DMS53 (cell line): ENCODE results near the gene EPHB1.

ENCODE experiments used
- DNase-seq: peaks from one replicate; lab custom pipeline; 2025; lab: John Stamatoyannopoulos, UW

The EPHB1 gene

DNA sequence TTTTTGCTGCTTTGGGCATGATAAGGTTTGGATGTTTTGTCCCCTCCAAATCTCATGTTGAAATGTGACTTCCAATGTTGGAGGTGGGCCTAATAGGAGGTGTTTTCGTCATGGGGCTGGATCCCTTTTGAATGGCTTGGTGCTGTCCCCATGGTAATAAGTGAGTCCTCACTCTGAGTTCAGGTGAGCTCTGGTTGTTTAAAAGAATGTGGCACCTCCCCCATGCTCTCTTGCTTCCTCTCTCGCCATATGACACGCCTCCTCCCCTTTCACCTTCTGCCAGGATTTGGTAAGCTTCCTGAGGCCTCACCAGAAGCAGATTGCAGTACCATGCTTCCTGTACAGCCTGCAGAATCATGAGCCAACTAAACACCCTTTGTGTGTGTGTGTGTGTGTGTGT, 255.5 kb downstream of the EPHB1 start:
- DNase-seq = no peak

DNA sequence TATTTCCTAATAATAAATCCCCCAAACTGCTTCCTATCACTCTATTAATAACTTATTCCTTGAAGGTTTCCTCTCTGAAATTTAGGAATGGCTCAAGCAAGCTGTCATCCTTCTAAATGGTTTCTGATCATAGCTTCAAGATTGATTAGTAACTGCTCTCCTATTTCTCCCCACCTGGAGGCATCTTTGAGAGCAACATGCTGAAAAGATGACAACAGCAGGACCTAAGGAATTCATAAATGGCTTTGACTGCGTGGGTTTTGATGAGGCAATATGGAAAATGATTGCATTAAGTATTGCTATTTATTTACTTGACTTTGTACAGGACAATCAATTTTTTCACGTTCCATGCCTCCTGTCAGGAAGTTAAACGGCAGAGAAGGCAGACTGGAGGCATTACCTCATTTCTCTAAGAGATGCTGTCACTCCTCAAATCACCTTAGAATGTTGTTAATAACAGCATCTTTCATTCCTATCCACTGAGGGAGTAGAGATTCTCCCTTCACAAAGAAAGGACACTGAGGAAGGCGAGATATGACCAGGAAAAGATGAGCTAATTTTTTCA, 256.4 kb downstream of the EPHB1 start:
- no peak for DNase-seq

DNA sequence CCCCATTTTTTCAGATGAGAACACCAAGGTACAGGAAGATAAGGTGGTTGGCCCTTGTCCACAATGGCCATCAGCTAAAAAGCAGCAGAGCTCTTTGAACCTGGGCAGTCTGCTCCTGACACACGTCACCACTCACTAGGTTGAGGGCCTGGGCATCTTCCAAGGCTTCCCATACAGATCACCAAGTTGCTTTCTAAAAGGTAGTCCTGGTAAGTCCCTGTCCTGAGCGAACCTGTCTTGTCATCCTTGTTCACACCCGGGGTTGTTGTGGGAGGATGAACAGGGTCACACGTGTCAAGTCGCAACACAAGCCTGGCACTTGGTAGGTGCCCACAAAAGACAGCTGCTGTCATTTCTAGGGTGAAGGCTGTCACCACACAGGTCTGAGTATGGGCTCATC, 260.4 kb downstream of the EPHB1 start:
- DNase-seq = no peak

DNA sequence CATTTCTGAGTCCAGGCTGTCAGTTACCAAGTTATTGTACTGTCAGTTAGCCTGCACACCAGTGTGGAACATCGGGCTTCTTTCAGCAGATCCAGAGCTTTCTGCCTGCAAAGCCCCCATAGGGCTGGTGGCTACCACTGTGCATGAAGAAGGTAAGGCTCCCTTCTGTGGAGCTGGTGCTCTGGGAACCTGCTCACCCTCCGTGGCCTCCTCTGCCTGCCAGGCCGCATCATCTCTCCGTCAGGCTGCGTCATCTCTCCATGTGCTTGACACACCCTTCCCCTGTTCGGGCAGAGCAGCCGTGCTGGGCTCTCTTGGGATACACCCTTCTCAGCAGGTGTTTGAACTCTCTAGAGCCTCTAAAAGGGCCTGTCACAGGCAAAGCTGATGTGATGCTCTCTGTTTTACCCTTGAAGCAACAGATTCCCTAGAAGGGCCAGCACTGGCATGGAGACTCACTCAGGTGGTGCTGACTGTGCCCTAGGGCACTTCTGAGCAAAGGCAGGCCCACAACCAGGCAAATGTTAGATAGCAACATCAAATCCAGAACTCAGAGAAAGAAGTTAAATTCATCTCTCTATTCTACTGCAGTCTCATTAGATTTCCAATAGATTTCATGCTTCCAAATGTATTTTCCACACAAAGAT, 261.1 kb downstream of the EPHB1 start:
- peak; percentile 75 for DNase-seq

DNA sequence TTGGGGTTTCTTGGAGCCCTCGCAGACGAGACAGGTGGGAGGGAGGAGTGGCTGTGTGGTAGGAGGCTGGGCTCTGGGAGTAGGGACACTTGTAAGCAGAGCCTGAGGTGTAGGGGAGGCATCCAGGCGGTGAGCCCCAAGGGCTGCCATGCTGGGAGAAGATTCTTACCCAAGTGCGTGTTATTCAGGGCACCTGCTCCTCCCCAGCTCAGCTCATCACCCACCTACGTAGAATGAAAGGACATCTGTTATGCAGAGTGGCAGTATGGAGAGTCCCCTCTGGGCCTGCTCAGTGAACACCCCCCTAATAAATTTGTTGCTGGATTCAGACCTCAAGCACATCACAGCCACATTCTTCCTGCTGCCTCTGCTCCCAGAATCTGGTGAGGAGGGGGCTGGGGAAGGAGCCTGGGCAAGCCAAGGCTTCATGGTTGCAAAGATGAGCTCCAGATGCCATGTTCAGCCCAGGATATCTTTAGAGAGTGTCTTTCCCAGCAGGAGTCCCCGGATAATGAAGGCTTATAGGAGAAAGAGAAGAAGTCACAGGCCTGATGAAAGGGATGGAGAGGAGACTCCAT, 261.8 kb downstream of the EPHB1 start:
- DNase-seq = no peak

DNA sequence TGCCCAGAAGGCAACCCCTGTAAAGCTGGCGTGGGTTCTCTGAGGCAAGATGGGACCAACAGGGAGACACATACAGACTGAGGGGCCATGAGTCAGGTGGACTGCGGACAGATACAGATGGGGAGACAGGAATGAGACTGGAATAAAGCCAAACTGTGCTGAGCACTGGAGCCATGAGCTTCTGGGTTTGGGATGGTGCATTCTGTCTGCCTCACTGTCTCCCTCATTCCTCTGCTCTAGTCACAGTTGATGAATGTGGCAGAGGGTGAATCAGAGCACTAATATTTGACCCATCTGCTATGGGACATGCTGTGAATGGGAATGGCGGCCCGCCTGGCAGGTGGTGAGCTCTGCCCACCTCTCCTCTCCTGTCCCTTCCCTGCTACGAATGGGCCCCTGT, 262.9 kb downstream of the EPHB1 start:
- DNase-seq = no peak

DNA sequence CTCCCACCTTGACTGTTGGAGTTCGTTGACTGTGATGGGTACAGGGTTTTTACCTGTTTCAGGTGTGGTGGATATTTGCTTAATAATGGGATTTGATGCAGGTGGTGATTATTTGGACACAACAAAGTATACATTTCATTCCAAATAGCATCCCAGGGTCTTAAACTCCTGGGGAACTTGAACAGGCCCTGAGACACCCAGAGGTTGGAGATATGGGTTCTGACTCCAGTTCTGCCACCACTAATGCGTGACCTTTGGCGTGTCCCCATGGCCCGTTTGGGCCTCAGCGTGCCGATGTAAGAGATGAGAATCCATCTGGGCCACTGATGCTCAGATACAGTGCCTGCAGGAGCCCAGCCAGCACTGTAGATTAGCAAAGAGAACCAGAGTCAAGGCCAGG, 264.5 kb downstream of the EPHB1 start:
- DNase-seq = no peak

DNA sequence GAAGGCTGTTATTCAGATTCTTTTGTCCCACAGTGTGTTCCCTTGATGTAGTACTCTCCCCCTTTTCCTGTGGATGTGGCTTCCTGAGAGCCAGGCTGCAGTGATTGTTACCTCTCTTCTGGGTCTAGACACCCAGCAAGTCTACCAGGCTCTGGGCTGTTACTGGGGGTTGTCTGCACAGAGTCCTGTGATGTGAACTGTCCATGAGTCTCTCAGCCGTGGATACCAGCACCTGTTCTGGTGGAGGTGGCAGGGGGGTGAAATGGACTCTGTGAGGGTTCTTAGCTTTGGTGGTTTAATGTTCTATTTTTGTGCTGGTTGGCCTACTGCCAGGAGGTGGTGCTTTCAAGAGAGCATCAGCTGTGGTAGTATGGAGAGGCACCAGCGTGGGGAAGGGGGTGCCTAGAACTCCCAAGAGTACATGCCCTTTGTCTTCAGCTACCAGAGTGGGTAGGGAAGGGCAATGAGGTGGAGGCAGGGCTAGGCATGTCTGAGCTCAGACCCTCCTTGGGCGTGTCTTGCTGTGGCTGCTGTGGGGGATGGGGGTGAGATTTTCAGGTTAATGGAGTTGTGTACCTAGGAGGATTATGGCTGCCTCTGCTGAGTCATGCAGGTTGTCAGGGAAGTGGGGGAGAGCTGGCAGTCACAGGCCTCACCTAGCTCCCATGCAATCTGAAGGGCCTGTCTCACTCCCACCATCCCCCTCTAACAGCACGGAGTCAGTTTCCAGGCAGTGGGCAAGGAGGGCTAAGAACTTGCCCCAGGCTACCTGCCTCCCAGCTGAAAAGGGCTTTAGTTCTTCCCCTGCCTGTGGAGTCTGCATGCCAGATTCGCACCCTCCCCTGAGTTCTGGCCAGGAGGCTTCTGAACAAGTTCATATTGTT, 272.0 kb downstream of the EPHB1 start:
- DNase-seq = peak; percentile 83

DNA sequence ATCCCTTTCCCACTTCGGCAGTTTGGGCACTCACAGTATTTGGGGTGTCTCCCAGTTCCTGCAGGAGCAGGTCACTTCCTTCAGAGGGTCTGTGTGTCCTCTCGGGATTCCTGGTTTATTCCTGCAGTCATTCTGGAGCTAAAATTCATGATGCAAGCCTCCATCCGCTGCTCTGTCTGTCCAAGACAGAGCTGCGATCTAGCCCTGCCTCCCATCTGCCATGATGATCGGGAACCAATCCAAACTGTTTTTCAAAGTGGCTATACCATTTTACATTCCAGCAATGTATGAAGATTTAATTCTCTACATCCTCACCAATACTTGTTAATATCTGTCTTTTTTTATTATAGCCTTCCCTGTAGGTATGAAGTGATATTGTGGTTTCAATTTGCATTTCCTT, 273.0 kb downstream of the EPHB1 start:
- peak; percentile 46 for DNase-seq

DNA sequence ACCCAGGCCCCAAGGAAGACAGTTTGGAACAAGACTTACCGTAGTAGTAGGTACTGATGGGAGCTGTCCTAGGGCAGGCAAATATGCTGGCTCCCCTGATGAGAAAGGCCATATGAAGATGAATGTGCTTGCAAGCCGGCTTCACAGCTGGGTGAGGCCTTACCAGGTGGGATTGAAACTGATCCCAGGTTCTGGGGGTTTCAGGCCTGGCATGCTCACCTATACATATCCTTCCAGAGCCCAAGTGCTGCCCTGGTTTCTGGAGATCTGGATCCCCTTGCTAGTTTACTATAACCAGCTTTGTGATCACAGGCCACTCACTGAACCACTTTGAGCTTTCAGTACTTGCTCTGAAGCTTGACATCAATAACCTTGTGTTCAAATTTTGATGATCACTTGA, 274.3 kb downstream of the EPHB1 start:
- no peak for DNase-seq

DNA sequence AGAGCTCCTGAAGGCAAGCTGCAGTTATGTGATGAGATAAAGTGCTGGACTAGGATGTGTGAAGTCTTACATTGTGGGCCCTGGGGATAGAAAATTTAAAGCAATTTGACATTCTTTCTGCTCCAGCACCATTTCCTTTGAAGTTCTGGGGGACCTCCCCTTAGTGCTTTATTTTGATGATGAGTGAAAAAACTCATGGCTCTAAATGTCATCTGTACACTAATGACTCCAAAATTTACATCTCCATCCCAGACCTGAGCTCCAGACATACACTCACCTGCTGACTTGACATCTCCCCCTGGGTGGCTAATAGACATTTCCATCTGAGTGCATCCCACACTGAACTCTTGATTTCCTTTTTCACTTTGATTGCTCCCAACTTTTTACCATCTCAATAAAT, 276.4 kb downstream of the EPHB1 start:
- DNase-seq = no peak

DNA sequence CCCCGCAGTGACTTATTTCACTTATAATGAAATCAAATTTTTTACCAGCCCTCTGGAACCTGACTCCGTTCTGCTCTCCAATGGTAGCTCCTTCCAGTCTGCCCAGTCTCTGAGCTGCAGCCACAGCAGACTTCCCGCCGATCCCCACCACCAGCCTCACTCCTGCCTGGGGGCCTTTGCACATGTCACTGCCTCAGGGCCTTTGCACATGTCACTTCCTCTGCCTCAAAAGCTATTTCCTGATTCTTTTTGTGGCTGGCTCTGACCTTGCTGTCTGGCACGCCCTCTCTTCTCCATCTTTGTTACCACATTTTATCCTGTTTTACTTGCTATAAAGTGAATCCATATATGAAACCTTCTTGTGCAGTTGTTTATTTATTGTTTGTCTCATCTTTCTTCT, 277.4 kb downstream of the EPHB1 start:
- no peak for DNase-seq

DNA sequence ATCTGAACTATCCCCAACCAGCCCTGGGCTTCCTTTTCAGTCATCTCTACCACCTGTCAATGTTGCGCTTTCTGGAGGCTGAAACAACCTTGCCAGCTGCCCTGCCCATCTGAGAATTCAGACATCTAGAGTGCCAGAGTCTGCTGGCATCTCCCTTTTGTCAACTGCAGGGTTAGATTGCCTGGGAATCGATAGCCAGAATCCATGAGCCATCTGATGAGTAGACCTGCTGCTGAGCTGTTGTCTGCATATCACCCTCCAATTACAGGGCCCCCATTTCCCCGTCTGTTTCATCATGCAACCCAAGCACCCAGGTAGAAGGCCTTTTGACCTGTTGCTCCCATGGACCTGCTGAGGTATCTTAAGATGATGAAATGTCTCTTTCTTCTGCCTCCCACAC, 280.1 kb downstream of the EPHB1 start:
- no peak for DNase-seq

DNA sequence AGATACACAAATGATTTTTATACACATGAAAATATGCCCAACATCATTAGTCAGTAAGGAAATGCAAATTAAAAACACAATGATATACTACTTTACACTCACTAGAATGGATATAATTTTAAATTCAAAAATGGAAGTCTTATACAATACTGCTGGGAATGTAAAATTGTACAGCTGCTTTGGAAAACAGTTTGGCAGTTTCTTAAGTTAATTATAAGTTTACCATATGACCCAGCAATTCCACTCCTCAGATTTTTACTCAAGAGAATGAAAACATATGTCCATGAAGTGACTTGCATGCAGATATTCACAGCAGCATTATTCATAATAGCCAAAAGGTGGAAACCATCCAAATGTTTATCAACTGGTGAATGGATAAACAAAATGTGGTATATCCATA, 281.3 kb downstream of the EPHB1 start:
- no peak for DNase-seq

DNA sequence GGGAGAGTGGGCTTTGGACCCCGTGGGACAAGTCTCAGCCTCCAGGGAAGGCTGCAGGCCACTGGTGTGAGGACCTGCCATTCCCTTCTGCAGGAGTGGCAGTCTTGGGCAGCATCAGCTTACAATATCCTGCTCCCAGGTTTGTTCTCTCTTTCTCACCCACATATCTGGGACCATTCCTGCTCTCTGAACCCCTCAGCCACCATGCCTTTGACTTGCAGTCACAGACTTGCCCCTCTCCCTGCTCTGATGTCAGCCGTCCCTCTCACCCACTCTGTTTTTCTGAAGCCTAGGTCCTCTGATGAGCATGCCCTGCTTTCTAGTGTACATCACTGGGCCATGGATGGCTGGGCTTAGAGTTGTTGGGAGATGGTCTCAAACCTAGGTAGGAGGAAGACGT, 282.1 kb downstream of the EPHB1 start:
- DNase-seq = no peak

DNA sequence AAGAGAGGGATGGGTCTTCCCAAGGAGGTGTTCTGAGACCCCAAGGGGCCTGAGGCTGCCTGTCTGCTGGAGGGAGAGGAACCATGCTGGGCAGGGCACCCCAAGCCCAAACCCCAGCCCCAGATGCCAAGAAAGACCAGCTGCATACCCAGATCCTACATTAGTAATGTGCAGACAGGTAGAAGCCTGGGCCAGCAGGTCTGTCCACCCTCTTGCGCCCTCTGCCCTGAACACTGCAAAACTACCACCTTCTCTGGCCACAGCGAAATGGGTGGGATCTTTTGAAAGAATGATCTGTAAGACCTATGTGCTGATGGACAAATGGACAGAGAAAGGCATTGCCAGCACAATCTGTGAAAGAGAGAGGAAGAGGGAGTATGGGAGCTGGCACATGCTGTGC, 283.2 kb downstream of the EPHB1 start:
- DNase-seq = peak; percentile 32

DNA sequence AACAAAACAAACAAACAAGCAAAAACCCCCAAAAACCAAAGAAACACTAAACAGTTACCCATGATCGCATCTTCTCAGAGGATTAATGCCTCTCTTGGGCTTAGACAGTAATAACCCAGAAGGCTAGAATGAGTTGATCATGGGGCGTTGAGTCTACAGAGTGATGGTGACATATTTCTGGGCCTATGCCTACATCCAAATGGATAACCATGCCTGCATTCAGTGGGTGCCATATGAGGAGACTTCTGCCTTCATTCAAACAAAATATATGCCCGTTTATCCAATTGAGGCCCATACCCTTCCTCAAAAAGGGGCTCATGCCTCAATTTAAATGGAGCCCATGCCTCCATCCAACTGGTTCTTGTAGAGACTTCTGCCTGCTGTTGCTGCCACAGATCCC, 284.0 kb downstream of the EPHB1 start:
- DNase-seq = no peak

DNA sequence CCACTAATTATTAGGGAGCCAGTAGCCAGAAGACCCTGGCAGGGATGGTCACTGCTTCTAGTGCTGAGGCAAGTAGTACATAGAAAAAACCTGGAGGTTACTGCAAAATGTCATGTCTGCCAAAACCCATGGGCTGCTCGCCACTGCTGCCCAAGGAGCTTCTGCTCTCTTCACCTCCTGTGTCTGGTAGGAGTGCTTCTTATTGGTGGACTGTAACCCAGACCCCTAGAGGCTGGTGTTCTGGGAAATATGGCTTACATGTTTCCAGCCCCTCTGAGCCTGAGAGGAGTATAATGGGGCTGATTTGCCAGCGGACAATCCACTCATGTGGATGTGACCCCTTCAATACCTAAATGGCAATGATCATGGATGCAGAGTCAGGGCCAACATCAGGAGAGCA, 286.4 kb downstream of the EPHB1 start:
- no peak for DNase-seq

DNA sequence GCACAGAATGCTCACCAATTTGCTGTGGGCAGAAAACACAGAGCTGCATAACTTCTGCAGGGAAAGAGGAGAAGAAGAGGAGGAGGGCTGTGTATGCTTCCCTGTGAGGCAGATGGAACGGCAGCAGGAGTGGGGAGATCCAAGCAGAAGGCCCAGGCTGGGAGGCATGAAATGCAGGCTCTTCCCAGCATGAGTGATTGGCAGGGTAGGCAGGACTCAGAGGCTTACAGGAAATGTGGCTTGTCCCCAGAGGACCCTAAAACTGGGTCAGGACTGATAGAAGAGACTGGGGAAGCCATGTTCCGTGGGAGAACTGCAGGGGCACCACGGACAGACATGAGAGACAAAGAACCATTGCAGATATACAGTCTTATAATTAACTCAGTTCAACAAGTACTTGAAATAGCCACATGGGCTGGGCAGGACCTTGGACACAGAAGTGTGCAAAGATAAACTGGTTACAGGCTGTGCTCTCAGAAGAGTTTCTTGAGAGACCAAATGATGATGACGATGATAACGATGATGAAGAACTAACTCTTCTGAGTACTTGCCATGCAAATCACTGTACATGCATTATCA, 286.9 kb downstream of the EPHB1 start:
- DNase-seq = no peak

DNA sequence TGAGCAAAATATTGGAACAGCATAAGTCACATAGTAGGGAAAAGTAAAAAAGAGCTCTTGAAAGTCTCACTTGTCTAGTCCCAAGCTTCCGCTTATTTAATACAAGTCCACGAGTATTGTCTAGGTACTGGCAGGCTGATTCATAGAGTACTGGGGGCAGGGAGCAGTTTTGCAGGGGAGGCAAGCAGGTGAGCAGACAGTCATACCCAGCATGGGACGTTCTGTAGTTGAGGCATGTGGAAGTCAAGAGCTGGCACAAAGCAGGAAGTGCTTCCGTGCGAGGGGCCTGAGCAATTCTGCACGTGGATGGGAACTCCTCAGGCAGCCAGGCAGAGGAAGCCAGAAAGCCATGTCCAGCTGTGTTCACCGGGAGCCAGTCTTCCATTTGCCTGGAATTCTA, 287.6 kb downstream of the EPHB1 start:
- no peak for DNase-seq

DNA sequence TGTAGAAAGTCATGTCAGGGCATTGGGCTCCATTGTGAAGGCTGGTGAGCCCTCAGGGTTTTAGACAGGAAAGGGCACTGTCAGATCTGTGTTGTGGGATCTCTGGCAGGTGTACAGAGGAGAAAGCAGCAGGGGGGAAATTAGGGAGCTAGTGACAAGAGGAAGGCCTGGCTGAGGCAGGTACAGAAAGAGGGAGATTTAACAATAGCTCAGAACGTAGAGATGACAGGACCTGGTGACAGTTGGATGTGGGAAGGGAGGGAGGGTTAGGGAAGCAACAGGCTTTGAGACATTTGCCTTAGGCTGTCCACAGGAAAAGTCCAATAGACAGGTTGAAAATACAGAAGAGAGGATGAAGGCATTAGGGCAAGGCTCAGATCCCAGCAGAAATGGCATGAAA, 288.1 kb downstream of the EPHB1 start:
- DNase-seq = no peak

DNA sequence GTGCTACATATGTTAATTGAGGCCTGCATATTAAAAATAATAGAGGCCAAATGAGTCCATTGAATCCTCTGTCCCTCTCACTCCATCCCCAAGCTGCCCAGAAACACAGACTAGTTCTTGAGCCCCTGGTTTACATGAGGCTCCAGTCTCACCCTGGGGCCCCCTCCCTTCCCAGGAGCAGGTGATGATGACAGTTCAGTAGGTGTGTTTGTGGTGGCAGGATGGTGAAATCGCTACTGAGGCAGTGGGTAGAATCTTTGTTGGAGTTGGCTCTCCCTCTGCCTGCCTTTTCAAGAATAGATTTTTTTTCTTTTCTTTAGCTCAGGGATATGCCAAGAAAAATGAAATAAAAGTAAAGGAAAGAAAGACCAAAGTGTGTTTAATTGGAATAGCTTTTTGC, 288.7 kb downstream of the EPHB1 start:
- no peak for DNase-seq

DNA sequence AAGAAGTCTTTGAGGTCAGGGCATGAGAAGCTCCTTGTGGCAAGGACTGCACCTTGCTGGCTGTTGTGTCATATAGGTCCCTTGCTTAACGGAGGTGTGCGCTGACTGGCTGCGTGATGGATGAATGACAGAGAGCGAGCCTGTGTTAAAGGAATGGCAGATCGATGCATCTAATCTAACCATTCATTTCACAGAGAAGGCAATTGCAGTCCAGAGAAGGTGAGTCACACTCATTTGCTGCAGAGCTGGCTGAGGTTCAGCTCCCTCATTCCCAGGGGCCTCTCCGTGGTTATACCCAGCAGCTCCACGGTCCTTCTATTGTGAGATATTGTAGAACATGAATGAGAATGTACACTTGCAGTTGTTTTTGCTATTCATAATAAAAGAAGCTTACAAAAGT, 289.3 kb downstream of the EPHB1 start:
- DNase-seq = no peak
